ENCODE measurements around the gene ARL15. TPM values are rescaled to one million over a fixed set of nuclear protein-coding genes. Genes with fewer than 3 reads are reported as not detected.

ARL15 gene
- total and polyA plus RNA-seq, 2 of the 4 experiments (the other 2 are of a cell fraction) = 7.3 to 19.2 TPM

GRCh38 chr5:54247226-54247625, 63.1 kb downstream of the ARL15 start:
- Histone ChIP-seq H4K91ac (ENCODE audit: insufficient read depth, low read depth, low read length) (no peak overlapping the region), H3K9me1 (ENCODE audit: insufficient read depth, low read length) (no peaks in the 10 kb centered on the region), H4K8ac (ENCODE audit: low read depth in 2 of 2, low read length in 2 of 2) (no peak overlapping the region), H2AK9ac (replicated peaks; ENCODE audit: low read depth, low read length, poor library complexity) (no peak overlapping the region), H2AK5ac (ENCODE audit: low read depth, low read length) (no peak overlapping the region), H3K56ac (ENCODE audit: extremely low read depth, insufficient read depth, low read length) (no peak overlapping the region), H2BK15ac (ENCODE audit: low read depth, low read length) (no peak overlapping the region), H3K4me1 (ENCODE audit: control insufficient read depth, insufficient read depth, low read length) (no peaks in the 10 kb centered on the region), H3K4ac (ENCODE audit: low read depth, low read length) (no peak overlapping the region), H3K4me3 (ENCODE audit: insufficient read depth, low read depth, low read length) (no peak overlapping the region), H3K23ac (ENCODE audit: low read depth, low read length) (no peak overlapping the region), H2BK5ac (ENCODE audit: low read depth, low read length, poor library complexity, severe bottlenecking) (no peak overlapping the region), H4K5ac (ENCODE audit: low read depth, low read length) (no peak overlapping the region), H3K4me2 (ENCODE audit: low read depth, low read length) (no peak overlapping the region), H3K14ac (replicated peaks; ENCODE audit: low read depth, low read length) (no peak overlapping the region), H2BK120ac (ENCODE audit: low read depth, low read length) (no peak overlapping the region), H3K27me3 (ENCODE audit: control insufficient read depth, insufficient read depth, low read length) (no peaks in the 10 kb centered on the region), H3K9me3 (ENCODE audit: control insufficient read depth, insufficient read depth, low read length) (no peaks in the 10 kb centered on the region), H3K36me3 (ENCODE audit: control insufficient read depth, insufficient read depth, low read length) (no peaks in the 10 kb centered on the region), H2BK20ac (ENCODE audit: low read depth, low read length) (no peak overlapping the region), H2AFZ (replicated peaks; ENCODE audit: low read length, poor library complexity) (no peak overlapping the region), H4K20me1 (ENCODE audit: insufficient read depth, low read length) (peaks cover 4% of the 10 kb centered on the region; the same call in 1 of the 2 replicates), H3K18ac (ENCODE audit: low read depth, low read length) (no peak overlapping the region), H3K27ac (ENCODE audit: insufficient read depth, low read length) (no peak overlapping the region), H3K79me1 (ENCODE audit: low read depth in 1 of 2, low read length in 2 of 2) (peaks cover 0 to 7% of the 10 kb centered on the region in 2 experiments; a peak in 1 of 4 replicates), H3K9ac (ENCODE audit: low read depth, low read length) (no peak overlapping the region)
- dilution Hi-C loops (cut with HindIII; ENCODE audit: low sequenced_read_pairs, unreplicated experiment) (no loop called here), in situ Hi-C loops (cut with MboI; ENCODE audit: low sequenced_read_pairs) (no loop called here), intact Hi-C loops (cut with micrococcal nuclease) (loop anchor here (10.0 kb wide), 1 partner anchor 268 kb away; the partner anchor contains the start of gene SNX18)
- WGBS, 2 experiments (ENCODE audit: extremely low coverage in 2 of 2, insufficient read length in 1 of 2) = no CpG with 5 or more reads among the region's 5 CpGs
- ATAC-seq (ENCODE audit: low read depth) = no peak
- ChIA-PET POLR2A (ENCODE audit: unreplicated experiment) (interaction anchor here (0.6 kb wide), 1 partner anchor 11 kb away, joined by 3 read pairs; no protein-coding TSS in a partner anchor), CTCF (interaction anchor here (0.6 to 1.3 kb wide), 3 partner anchors 164 to 242 kb away, joined by 3 to 5 read pairs (median 4); no protein-coding TSS in a partner anchor)
- no TSS peak for BruUV-seq (replicated peaks)
- no peak for DNase-seq
- TF ChIP-seq USF2 (IDR thresholded peaks at IDR 0.05; ENCODE audit: low read depth, low read length) (no peak), NFE2L2 (IDR thresholded peaks at IDR 0.05; ENCODE audit: low read depth, low read length) (no peak), ELK1 (IDR thresholded peaks at IDR 0.05; ENCODE audit: borderline replicate concordance, low read depth, low read length) (no peak), BHLHE40 (IDR thresholded peaks at IDR 0.05; ENCODE audit: low read depth, low read length) (no peak), MAZ (IDR thresholded peaks at IDR 0.05; ENCODE audit: borderline replicate concordance, low read depth, low read length) (no peak), MXI1 (IDR thresholded peaks at IDR 0.05; ENCODE audit: borderline replicate concordance, low read depth, low read length) (no peak), RCOR1 (IDR thresholded peaks at IDR 0.05; ENCODE audit: insufficient replicate concordance, low read length) (no peak), CTCF (conservative IDR thresholded peaks at IDR 0.05; ENCODE audit: low read depth, low read length) (no peak), CHD1 (IDR thresholded peaks at IDR 0.05; ENCODE audit: low read depth, low read length) (no peak), SMC3 (IDR thresholded peaks at IDR 0.05; ENCODE audit: low read depth, low read length) (no peak), RAD21 (IDR thresholded peaks at IDR 0.05; ENCODE audit: low read length) (no peak), MAFK (IDR thresholded peaks at IDR 0.05; ENCODE audit: low read depth, low read length) (no peak), CEBPB (IDR thresholded peaks at IDR 0.05; ENCODE audit: low read depth, low read length) (no peak), FOS (IDR thresholded peaks at IDR 0.05; ENCODE audit: low read depth, low read length) (no peak), POLR2A (IDR thresholded peaks at IDR 0.05; ENCODE audit: low read depth, low read length) (no peak), RFX5 (IDR thresholded peaks at IDR 0.05; ENCODE audit: low read depth, low read length) (no peak)
